GM21825 (cell line): ENCODE measurements around the gene MAGEC3.
"Not testable (repeated sequence)": the region's sequence is repeated elsewhere in the genome, so short reads cannot be mapped to it uniquely, and the experiment has no call there.

Source experiments
- ATAC-seq: cut with Tn5 transposase; IDR thresholded peaks from one replicate; pipeline ENCODE4 v1.9.1; 2021; ENCODE audit warnings: mild to moderate bottlenecking, moderate library complexity; ENCODE audit not compliant: unreplicated experiment

Gene MAGEC3

GRCh38 chrX:141838016-141838415, at the start of gene MAGEC3:
Gene MAGEC3 (plus strand): TSS chrX:141838316. CDS start chrX:141838316, 0 bp downstream.
- ATAC-seq, result no peak

- no peak for ATAC-seq
Measured at GRCh38 chrX:141791856-141792255, 46.3 kb upstream of the MAGEC3 start.

- ATAC-seq, result no peak
Measured at GRCh38 chrX:141811438-141811837, 26.7 kb upstream of the MAGEC3 start.

GRCh38 chrX:141814213-141814857, 23.8 kb upstream of the MAGEC3 start:
- ATAC-seq, result no peak

- no peak for ATAC-seq
Measured at GRCh38 chrX:141815904-141816303, 22.2 kb upstream of the MAGEC3 start.

- no peak for ATAC-seq
Measured at GRCh38 chrX:141832247-141832646, 5.9 kb upstream of the MAGEC3 start.

GRCh38 chrX:141839856-141840255, 1.7 kb downstream of the MAGEC3 start:
- ATAC-seq, result no peak

GRCh38 chrX:141857479-141857878, 19.4 kb downstream of the MAGEC3 start:
- ATAC-seq, result no peak

GRCh38 chrX:141879616-141880015, 41.5 kb downstream of the MAGEC3 start:
- no peak for ATAC-seq

- ATAC-seq, result not testable (repeated sequence)
Measured at GRCh38 chrX:141888811-141889210, 50.7 kb downstream of the MAGEC3 start.

- ATAC-seq, result no peak
Measured at GRCh38 chrX:141894733-141895132, 56.6 kb downstream of the MAGEC3 start.

- ATAC-seq, result no peak
Measured at GRCh38 chrX:141897690-141898089, 59.6 kb downstream of the MAGEC3 start.

- ATAC-seq, result no peak
Measured at GRCh38 chrX:141902366-141902765, 64.2 kb downstream of the MAGEC3 start.

- no peak for ATAC-seq
Measured at GRCh38 chrX:141903400-141904155, 65.5 kb downstream of the MAGEC3 start, which contains the start of gene MAGEC1. Gene MAGEC1 (plus strand): TSS chrX:141903894. CDS start chrX:141905073, 1,179 bp downstream.

- ATAC-seq, result no peak
Measured at GRCh38 chrX:141904262-141904661, 66.1 kb downstream of the MAGEC3 start.

- ATAC-seq, result no peak
Measured at GRCh38 chrX:141917801-141918200, 79.7 kb downstream of the MAGEC3 start.

- ATAC-seq, result no peak
Measured at GRCh38 chrX:141924293-141924692, 86.2 kb downstream of the MAGEC3 start.

- ATAC-seq, result no peak
Measured at GRCh38 chrX:141928432-141928831, 90.3 kb downstream of the MAGEC3 start.

GRCh38 chrX:141934059-141934641, 96.0 kb downstream of the MAGEC3 start:
- ATAC-seq, result no peak

- ATAC-seq, result no peak
Measured at GRCh38 chrX:141935645-141936044, 97.5 kb downstream of the MAGEC3 start.

GRCh38 chrX:141936080-141936479, 98.0 kb downstream of the MAGEC3 start:
- no peak for ATAC-seq

GRCh38 chrX:141941234-141941633, 103.1 kb downstream of the MAGEC3 start:
- ATAC-seq, result no peak
